KG1 (cell line): ENCODE results near the gene SEPSECS.

Source experiments
- DNase-seq: peaks from one replicate; lab custom pipeline; 2025; lab: John Stamatoyannopoulos, UW

SEPSECS gene

DNA sequence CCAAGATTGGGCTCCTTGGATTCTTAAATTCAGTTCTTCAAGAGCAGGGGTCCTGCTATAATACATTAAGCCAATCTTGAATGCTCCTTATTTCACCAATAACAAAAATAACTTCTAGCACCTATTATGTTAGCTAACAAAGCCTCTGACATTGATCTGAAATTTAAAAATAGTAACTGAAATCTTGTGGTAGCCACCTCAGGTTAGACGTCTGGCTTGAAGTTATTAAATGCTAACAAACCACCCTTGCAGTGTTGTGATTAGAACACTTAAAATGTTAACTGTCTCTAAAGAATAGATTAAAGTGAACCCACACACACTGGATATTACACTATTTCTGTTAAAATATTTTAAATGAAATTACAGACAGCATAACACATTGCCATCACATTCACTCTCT, 79.7 kb downstream of the SEPSECS start:
- no peak for DNase-seq

DNA sequence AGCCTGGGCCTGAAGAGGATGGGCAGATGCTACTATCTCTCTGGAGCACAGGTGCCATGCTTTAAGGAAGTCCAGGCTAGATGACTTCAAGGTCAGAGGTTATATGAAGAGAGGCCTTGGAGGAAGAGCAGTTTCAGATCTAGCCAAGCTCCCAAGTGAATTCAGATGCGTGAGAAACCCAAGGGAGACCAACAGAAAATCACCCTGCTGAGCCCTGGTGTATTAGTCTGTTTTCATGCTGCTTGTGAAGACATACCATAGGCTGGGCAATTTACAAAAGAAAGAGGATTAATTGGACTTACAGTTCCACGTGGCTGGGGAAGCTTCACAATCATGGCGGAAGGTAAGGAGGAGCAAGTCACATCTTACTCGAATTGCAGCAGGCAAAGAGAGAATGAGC, 81.7 kb downstream of the SEPSECS start:
- no peak for DNase-seq

DNA sequence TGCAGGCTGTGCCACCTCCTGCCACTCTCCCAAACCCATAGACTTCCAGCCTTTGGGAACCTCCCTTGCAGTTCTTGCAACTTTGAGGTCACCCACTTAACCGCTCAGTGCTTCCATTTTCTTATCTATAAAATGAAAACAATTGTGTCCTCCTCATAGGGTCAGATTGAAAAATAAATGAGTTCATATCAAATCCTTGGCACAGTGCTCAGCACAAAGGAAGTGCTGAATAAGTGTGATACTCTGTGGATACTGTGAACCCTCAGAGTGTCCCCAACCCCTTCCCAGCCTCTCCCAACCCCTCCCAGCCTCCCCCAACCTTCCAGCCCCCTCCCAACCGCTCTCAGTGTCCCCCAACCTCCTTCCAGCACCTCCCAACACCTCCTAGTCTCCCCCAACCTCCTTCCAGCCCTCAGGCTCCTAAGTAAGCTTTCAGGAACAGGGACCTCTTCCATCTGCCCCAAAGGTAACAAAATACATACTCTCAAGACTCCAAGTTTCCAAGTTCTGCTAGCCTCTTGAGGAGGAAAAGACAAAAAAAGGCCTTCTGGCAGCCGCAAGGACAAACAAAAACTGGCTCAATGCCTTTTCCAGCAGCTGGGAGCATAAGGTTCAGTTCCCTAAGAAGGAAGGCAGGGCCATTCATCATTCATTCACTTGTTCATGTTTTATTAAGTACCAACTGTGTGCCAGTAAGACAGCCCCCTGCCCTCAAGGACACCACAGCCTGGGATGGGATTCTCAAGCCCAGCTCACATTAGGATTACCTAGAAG, 83.4 kb downstream of the SEPSECS start:
- DNase-seq: no peak

DNA sequence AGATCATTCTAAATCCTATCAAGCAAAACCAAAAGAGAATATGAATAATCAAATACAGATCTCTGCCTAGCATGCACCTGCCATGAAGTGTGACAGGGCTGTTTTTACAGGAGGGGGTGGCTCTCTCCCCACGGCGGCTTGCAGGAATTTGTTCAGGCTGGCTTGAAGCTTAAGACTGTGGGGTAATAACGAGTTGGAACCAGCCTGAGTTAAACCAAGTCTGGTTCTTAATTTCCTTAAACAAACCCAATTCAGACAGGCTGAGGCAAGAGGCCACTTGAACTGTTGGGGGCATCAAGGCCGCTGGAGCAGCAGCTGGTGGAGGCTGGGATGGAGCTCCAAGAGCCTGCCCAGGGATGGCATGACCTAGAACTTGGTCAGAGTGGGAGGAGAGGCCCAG, 84.4 kb downstream of the SEPSECS start:
- DNase-seq: no peak

DNA sequence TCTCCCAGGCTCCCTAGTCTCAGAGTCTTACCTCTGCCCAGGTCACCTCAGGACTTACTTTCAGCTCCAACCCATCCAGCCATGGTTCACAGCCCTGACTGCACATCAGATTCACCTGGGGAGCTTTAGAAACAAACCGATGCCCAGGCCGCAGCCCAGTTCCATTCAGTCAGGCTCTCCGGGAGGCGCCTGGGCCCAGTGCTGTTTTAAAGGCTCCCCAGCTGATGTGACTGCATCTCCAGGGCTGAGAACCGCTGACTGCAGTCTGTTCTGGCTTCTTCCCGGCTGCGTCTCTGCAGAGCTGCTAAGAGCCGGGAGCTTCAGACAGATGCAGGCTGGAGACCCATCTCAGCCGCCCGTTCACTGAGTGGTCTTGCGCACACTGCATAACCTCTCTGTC, 85.1 kb downstream of the SEPSECS start:
- DNase-seq: no peak

DNA sequence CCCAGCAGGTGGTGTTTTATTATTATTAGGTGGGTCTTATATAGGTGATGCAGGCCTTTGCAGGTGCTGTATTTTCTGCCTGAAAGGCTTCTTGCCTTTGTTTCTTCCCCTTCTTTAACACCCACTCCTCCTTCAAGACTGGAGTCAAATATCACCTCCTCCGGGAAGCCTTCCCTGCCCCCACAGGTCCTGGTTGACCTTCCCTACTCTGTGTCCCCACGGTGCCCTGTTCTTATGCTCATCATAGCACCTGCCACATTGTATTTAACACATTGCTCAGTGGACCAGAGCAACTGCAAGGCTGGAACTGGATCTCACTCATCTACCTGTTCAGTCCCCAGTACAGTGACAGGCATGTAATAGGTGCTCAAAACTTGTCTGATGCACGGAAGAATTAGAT, 89.7 kb downstream of the SEPSECS start:
- no peak for DNase-seq
